Thoracic aorta (tissue), 2 donors: Measurements from ENCODE around the gene MCAM. TPM values are rescaled to one million over a fixed set of nuclear protein-coding genes. Genes with fewer than 3 reads are reported as not detected.
A peak's percentile ranks its signal among the peaks of the same experiment; 100 is the strongest.

ENCODE experiments used
- ATAC-seq: fragments of 150-250 bp; one replicate; pipeline ENCODE4 v1.8.0; 2017; ENCODE audit warnings: low read depth; ENCODE audit not compliant: insufficient number of reproducible peaks, low FRiP score
- DNase-seq: peaks from one replicate; pipeline ENCODE4 v3.0.0-alpha.2; 2020; ENCODE audit warnings: low spot score
- H3K27ac ChIP-seq, 2 donors: fragments of 200-600 bp; sonication (generic); 1 replicate in 1 of 2; 2 replicates in 1 of 2; pipeline ENCODE4 v1.5.1; 2016; ENCODE audit warnings: mild to moderate bottlenecking in 2 of 2, moderate library complexity in 2 of 2
- H3K27me3 ChIP-seq: fragments of 200-600 bp; sonication (generic); replicated peaks from 2 replicates; pipeline ENCODE4 v1.6.0; 2016; ENCODE audit warnings: mild to moderate bottlenecking; ENCODE audit not compliant: insufficient read depth
- H3K36me3 ChIP-seq: fragments of 200-600 bp; sonication (generic); one replicate; pipeline ENCODE4 v1.5.1; 2016
- H3K4me1 ChIP-seq, 2 donors: fragments of 200-600 bp; sonication (generic); 1 replicate in 1 of 2; 2 replicates in 1 of 2; pipeline versions ENCODE4 v1.5.1 to v1.6.0; 2016; ENCODE audit warnings: low read depth in 2 of 2, mild to moderate bottlenecking in 1 of 2; ENCODE audit not compliant: control insufficient read depth in 1 of 2
- H3K4me3 ChIP-seq: fragments of 200-600 bp; sonication (generic); 2 replicates; pipeline ENCODE4 v1.5.1; 2016; ENCODE audit warnings: mild to moderate bottlenecking
- H3K9me3 ChIP-seq: fragments of 200-600 bp; sonication (generic); 2 replicates; pipeline ENCODE4 v1.5.1; 2016
- total RNA-seq, 2 donors: library from RNA; depleted of rRNA; stranded (reverse); fragments of >200 nt; gene quantifications; one replicate each; pipeline versions ENCODE4 v1.1.0 to v1.2.3, GENCODE V29; 2016
- TF ChIP-seq, protein P1 (sequence below): fragments of 200-600 bp; sonication (generic); IDR thresholded peaks from one replicate; pipeline ENCODE4 v1.5.1; 2019; ENCODE audit warnings: antibody characterized with exemption

Gene MCAM
- total RNA-seq, 2 donors from 2014 or later, result 3,387 to 6,698 TPM

GRCh38 chr11:119343726-119344125 lies 26.8 kb upstream of the MCAM start:
- TF ChIP-seq, protein P1, sequence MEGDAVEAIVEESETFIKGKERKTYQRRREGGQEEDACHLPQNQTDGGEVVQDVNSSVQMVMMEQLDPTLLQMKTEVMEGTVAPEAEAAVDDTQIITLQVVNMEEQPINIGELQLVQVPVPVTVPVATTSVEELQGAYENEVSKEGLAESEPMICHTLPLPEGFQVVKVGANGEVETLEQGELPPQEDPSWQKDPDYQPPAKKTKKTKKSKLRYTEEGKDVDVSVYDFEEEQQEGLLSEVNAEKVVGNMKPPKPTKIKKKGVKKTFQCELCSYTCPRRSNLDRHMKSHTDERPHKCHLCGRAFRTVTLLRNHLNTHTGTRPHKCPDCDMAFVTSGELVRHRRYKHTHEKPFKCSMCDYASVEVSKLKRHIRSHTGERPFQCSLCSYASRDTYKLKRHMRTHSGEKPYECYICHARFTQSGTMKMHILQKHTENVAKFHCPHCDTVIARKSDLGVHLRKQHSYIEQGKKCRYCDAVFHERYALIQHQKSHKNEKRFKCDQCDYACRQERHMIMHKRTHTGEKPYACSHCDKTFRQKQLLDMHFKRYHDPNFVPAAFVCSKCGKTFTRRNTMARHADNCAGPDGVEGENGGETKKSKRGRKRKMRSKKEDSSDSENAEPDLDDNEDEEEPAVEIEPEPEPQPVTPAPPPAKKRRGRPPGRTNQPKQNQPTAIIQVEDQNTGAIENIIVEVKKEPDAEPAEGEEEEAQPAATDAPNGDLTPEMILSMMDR, result no peak
- ATAC-seq, result no peak
- Histone ChIP-seq H3K27ac (no peak overlapping the region), H3K27me3 (no peaks in the 10 kb centered on the region), H3K4me1 (peaks cover 11 to 24% of the 10 kb centered on the region in 2 donors), H3K4me3 (no peak overlapping the region), H3K9me3 (no peaks in the 10 kb centered on the region), H3K36me3 (no peaks in the 10 kb centered on the region)
- DNase-seq, result no peak

- Histone ChIP-seq H3K36me3 (no peaks in the 10 kb centered on the region), H3K4me3 (no peak overlapping the region), H3K27me3 (no peaks in the 10 kb centered on the region), H3K4me1 (peaks cover 12 to 36% of the 10 kb centered on the region in 2 donors), H3K9me3 (no peaks in the 10 kb centered on the region), H3K27ac (no peak overlapping the region)
- DNase-seq (no peak), ATAC-seq (no peak)
- TF ChIP-seq, protein P1, result no peak
These were observed 25.6 kb upstream of the MCAM start for GRCh38 chr11:119342362-119343130.

DNA sequence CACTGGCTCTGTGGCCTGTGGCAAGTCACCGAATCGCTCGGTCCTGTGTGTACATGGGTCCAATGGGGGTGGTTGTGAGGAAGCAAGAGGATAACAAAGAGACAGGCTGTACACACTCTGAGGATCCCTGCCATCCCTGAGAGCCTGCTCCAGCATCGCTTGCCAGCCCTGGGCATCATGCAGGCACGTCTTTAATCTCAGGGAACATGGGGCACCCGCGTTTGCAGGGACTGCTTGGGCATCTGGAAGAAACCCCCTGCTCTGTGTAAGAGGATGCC lies 25.0 kb upstream of the MCAM start:
- Histone ChIP-seq H3K27ac (no peak overlapping the region), H3K27me3 (no peaks in the 10 kb centered on the region), H3K36me3 (no peaks in the 10 kb centered on the region), H3K4me3 (no peak overlapping the region), H3K4me1 (peaks cover 12 to 41% of the 10 kb centered on the region in 2 donors), H3K9me3 (no peaks in the 10 kb centered on the region)
- no peak for DNase-seq
- TF ChIP-seq, protein P1, result no peak
- no peak for ATAC-seq

DNA sequence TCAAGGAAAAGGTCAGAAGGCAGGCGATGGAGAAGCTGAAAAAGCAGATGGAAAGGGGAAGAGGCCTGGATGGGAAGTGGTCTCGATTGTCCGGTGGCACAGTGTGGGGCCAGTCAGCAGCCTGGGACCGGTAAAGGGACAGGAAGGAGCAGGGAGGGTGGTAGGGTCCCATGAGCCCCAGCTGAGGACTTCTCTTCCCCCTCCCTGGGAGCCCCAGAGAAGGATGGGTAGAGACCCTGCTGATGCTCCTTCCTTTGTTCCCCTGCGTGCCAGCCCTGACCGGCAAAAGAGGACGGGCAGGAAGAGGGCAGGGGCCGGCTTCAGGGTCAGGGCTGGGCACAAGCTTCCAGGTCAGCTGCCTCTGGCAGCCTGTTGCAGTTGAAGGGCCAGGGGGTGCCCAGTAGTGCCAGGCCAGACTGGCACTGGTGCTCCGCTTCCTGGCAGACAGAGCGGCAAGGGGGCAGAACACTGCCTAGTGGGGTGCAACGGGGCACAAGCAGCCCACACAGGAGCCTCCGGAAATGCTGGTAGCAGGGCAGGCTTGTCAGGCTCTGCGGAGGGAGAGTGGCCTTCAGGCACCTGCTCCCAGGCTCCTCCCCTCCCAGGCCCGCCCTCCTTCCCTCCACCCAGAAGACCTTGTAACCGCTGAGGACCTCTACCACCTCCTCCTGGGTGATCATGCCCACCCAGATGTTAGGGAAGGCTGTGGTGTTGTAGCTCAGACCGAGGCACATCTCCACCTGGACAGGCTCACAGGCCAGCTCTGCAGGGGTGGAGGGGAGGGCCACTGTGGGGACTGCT lies 24.5 kb upstream of the MCAM start:
- Histone ChIP-seq H3K9me3 (no peaks in the 10 kb centered on the region), H3K27ac (peak overlapping the region in 1 of 2 donors; percentile 95), H3K4me3 (peak overlapping the region; percentile 91), H3K36me3 (no peaks in the 10 kb centered on the region), H3K27me3 (no peaks in the 10 kb centered on the region), H3K4me1 (peaks cover 12 to 43% of the 10 kb centered on the region in 2 donors)
- DNase-seq (no peak), ATAC-seq (no peak)
- TF ChIP-seq, protein P1, result no peak
